ENCODE results near the gene GRIFIN. TPM values are rescaled to one million over a fixed set of nuclear protein-coding genes. Genes with fewer than 3 reads are reported as not detected.

GRIFIN gene
- total RNA-seq, 3 donors from 2014 or later = not detected

GRCh38 chr7:2507208-2507916 is 31.2 kb upstream of the GRIFIN start:
- no peak for TF ChIP-seq CTCF (IDR thresholded peaks at IDR 0.05)
- no peak for ATAC-seq
- H3K4me3 ChIP-seq = no peak overlapping the region
- intact Hi-C loops (cut with DNase I, micrococcal nuclease) = no loop called here
- DNase-seq = peak in 1 of 3 donors; percentile 24
- peaks cover 24% of the 10 kb centered on the region for H3K4me1 ChIP-seq (ENCODE audit: low read depth)
- no peaks in the 10 kb centered on the region for H3K36me3 ChIP-seq (ENCODE audit: low read depth)
- no peaks in the 10 kb centered on the region for H3K9me3 ChIP-seq

- intact Hi-C loops (cut with DNase I, micrococcal nuclease) = no loop called here
- Histone ChIP-seq H3K4me3 (no peak overlapping the region), H3K4me1 (ENCODE audit: low read depth) (peaks cover 5% of the 10 kb centered on the region), H3K36me3 (ENCODE audit: low read depth) (no peaks in the 10 kb centered on the region), H3K9me3 (no peaks in the 10 kb centered on the region)
- no peak for TF ChIP-seq CTCF (IDR thresholded peaks at IDR 0.05)
- no peak for DNase-seq
- ATAC-seq = no peak
Observed at GRCh38 chr7:2505401-2505800, 29.2 kb upstream of the GRIFIN start.

- Histone ChIP-seq H3K4me3 (no peak overlapping the region), H3K36me3 (ENCODE audit: low read depth) (no peaks in the 10 kb centered on the region), H3K9me3 (no peaks in the 10 kb centered on the region), H3K4me1 (ENCODE audit: low read depth) (peaks cover 3% of the 10 kb centered on the region)
- no peak for DNase-seq
- intact Hi-C loops (cut with DNase I, micrococcal nuclease) = no loop called here
- ATAC-seq = no peak
- TF ChIP-seq CTCF (IDR thresholded peaks at IDR 0.05) = no peak
Observed at GRCh38 chr7:2504889-2505375, 28.7 kb upstream of the GRIFIN start.

- Histone ChIP-seq H3K36me3 (ENCODE audit: low read depth) (no peaks in the 10 kb centered on the region), H3K4me3 (no peak overlapping the region), H3K9me3 (no peaks in the 10 kb centered on the region), H3K4me1 (ENCODE audit: low read depth) (peaks cover 1% of the 10 kb centered on the region)
- DNase-seq (no peak), ATAC-seq (no peak)
- intact Hi-C loops (cut with DNase I, micrococcal nuclease) = no loop called here
- no peak for TF ChIP-seq CTCF (IDR thresholded peaks at IDR 0.05)
Observed at GRCh38 chr7:2504128-2504888, 28.1 kb upstream of the GRIFIN start.

GRCh38 chr7:2503056-2503941 is 27.1 kb upstream of the GRIFIN start:
- DNase-seq (no peak), ATAC-seq (no peak)
- Histone ChIP-seq H3K4me1 (ENCODE audit: low read depth) (no peaks in the 10 kb centered on the region), H3K9me3 (no peaks in the 10 kb centered on the region), H3K4me3 (no peak overlapping the region), H3K36me3 (ENCODE audit: low read depth) (no peaks in the 10 kb centered on the region)
- no peak for TF ChIP-seq CTCF (IDR thresholded peaks at IDR 0.05)
- intact Hi-C loops (cut with DNase I, micrococcal nuclease) = no loop called here

All from mucosa of descending colon (tissue), 3 donors.